ENCODE results near the gene MTHFD1L.

Gene MTHFD1L

DNA sequence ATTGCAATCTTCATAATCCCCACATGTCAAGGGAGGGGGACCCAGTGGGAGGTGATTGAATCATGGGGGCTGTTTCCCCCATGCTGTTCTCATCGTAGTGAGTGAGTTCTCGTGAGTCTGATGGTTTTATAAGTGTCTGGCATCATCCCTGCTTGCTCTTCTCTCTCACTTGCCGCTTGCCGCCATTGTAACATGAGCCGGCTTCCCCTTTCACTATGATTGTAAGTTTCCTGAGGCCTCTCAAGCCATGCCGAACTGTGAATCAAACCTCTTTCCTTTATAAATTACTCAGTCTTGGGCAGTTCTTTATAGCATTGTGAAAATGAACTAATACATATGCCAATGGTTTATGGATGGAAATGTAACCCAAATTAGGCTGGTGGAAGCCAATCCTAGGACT is 264.8 kb downstream of the MTHFD1L start:
- TF ChIP-seq, protein P1, sequence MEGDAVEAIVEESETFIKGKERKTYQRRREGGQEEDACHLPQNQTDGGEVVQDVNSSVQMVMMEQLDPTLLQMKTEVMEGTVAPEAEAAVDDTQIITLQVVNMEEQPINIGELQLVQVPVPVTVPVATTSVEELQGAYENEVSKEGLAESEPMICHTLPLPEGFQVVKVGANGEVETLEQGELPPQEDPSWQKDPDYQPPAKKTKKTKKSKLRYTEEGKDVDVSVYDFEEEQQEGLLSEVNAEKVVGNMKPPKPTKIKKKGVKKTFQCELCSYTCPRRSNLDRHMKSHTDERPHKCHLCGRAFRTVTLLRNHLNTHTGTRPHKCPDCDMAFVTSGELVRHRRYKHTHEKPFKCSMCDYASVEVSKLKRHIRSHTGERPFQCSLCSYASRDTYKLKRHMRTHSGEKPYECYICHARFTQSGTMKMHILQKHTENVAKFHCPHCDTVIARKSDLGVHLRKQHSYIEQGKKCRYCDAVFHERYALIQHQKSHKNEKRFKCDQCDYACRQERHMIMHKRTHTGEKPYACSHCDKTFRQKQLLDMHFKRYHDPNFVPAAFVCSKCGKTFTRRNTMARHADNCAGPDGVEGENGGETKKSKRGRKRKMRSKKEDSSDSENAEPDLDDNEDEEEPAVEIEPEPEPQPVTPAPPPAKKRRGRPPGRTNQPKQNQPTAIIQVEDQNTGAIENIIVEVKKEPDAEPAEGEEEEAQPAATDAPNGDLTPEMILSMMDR (conservative IDR thresholded peaks at IDR 0.05; ENCODE audit: control insufficient read depth, insufficient read depth, low read depth, low read length) = no peak
- H3K4me3 ChIP-seq (ENCODE audit: control insufficient read depth, low read depth, low read length) = no peak overlapping the region
- no peak for DNase-seq (ENCODE audit: low read depth)

DNA sequence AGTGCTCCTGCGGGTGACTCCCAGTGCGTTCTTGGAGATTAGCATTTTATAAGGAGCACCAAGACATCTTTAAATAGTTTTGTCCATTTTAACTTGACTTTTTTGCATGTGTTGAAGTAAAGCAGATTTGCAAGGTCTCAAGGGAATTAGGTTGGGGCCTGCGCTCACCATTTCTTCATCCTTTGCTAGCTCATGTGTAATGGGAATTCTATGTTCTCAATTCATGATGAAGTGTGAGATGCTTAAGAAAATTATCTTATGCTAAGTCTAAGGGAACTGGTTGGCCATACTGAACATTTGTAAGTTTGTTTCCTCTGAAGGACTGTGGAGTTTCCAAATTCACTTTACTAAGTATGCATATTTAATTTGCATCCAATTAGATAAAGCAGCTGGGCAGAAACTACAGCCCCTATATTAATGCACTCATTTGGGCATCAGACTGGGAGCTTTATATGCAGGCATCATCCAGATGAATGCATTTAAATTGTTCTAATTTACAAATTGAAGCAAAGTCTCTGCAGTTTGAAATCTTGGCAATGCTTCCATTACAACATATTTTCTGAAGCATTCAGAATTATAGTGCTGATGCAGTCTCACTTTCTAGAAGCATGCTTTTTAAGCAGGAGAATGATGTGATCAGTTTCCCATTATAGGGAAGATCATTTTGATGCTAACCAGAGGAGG is 266.0 kb downstream of the MTHFD1L start:
- TF ChIP-seq, protein P1 (conservative IDR thresholded peaks at IDR 0.05; ENCODE audit: control insufficient read depth, insufficient read depth, low read depth, low read length) = no peak
- H3K4me3 ChIP-seq (ENCODE audit: control insufficient read depth, low read depth, low read length) = no peak overlapping the region
- peak; percentile 68 for DNase-seq (ENCODE audit: low read depth)

DNA sequence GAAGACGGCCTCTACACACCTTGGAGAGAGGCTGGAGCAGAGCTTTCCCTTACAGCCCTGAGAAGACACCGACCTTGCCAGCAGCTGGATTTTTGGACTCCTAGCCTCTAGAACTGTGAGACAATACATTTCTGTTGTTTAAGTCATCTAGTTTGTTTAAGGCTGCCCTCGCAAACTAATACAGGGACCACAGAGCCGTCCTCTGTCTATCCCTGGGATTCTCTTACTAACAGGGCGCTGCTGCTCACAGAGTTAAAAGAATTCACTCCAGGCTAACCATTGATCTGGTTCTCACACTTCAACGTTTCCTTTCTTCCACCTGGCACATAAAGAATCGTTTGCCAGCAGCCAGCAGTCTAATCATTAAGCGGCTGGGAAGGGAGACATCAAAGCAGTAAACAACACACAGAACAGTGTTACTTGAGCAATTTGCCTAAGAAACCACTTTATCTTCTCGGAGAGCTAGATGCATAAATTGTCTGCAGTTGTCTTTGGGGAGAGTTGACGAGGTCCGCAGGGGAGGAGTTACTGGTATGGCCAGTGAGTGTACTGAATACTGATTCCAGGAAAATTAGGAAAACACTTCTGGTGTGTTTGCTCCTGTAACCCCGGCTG is 270.7 kb downstream of the MTHFD1L start:
- H3K4me3 ChIP-seq (ENCODE audit: control insufficient read depth, low read depth, low read length) = no peak overlapping the region
- TF ChIP-seq, protein P1 (conservative IDR thresholded peaks at IDR 0.05; ENCODE audit: control insufficient read depth, insufficient read depth, low read depth, low read length) = no peak
- peak; percentile 14 for DNase-seq (ENCODE audit: low read depth)

DNA sequence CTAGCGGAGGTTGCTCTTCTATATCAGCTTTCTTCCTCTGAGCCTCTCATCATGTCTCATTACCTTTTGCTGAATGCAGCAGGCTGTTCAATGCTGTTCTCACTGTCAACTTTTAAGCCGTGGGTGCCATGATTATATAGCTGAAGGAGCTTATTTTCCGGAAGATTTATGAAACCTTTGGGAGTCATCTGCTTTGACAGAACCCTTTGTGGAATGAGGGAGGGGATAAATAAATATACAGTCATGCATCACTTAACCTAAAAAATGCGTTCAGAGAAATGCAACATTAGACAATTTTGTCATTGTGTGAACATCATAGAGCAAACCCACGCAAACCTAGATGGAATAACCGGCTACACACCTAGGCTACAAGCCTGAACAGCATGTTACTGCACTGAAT is 272.0 kb downstream of the MTHFD1L start:
- DNase-seq (ENCODE audit: low read depth) = no peak
- no peak overlapping the region for H3K4me3 ChIP-seq (ENCODE audit: control insufficient read depth, low read depth, low read length)
- TF ChIP-seq, protein P1 (conservative IDR thresholded peaks at IDR 0.05; ENCODE audit: control insufficient read depth, insufficient read depth, low read depth, low read length) = no peak

DNA sequence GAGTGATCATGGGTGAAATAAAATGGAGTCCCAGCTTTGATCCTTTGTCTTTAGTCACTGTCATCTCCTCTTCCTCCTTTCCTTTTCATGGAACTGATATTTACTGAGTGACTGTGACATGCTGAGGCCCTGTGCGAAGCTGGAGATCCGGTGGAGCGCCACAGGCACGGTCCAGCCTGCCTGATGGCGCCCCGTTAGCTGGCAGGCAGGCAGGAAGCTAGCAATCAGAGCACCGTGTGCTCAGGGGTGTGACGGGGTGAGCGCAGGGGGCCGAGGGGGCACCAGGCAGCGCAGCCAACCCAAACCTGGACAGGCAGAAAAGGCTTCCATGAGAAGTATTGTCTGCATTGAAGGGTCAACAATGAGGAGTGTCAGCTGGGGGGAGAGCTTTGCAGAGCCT is 274.0 kb downstream of the MTHFD1L start:
- no peak for DNase-seq (ENCODE audit: low read depth)
- H3K4me3 ChIP-seq (ENCODE audit: control insufficient read depth, low read depth, low read length) = no peak overlapping the region
- TF ChIP-seq, protein P1 (conservative IDR thresholded peaks at IDR 0.05; ENCODE audit: control insufficient read depth, insufficient read depth, low read depth, low read length) = no peak

DNA sequence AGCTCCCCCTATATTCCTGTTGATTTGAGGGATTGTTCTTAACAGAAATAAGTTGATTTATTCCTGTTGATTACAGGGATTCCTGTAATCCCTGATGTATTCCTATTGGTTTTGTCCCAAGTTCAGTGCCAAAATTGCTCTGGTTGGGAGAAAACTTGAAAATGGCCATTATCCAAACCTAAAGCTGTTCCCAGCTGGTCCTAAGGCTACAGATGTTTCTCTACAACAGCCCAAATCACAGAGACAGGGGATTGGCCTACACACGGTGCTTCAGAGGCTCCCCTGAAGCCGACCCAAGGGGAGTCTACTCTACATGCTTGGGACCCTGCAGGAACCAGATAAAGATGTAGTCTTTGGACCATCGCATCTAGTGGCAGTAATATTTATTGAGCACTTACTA is 275.3 kb downstream of the MTHFD1L start:
- H3K4me3 ChIP-seq (ENCODE audit: control insufficient read depth, low read depth, low read length) = no peak overlapping the region
- DNase-seq (ENCODE audit: low read depth) = no peak
- TF ChIP-seq, protein P1 (conservative IDR thresholded peaks at IDR 0.05; ENCODE audit: control insufficient read depth, insufficient read depth, low read depth, low read length) = no peak
